ENCODE measurements around the gene SEPTIN2.
"Not testable (repeated sequence)": the region's sequence is repeated elsewhere in the genome, so short reads cannot be mapped to it uniquely, and the experiment has no call there.

The SEPTIN2 gene

GRCh38 chr2:241390301-241391206 lies 74.8 kb downstream of the SEPTIN2 start:
- no peak overlapping the region for H3K4me3 Mint-ChIP-seq
- H3K36me3 Mint-ChIP-seq = peaks cover 25% of the 10 kb centered on the region
- no peaks in the 10 kb centered on the region for H3K27me3 Mint-ChIP-seq
- no peak overlapping the region for H3K27ac Mint-ChIP-seq
- peaks cover 3% of the 10 kb centered on the region for H3K4me1 Mint-ChIP-seq (ENCODE audit: low read depth)
- no peaks in the 10 kb centered on the region for H3K9me3 Mint-ChIP-seq (ENCODE audit: low read depth)

- Mint-ChIP-seq H3K27ac (no peak overlapping the region), H3K27me3 (no peaks in the 10 kb centered on the region), H3K9me3 (ENCODE audit: low read depth) (no peaks in the 10 kb centered on the region), H3K4me3 (no peak overlapping the region), H3K4me1 (ENCODE audit: low read depth) (peaks cover 3% of the 10 kb centered on the region), H3K36me3 (peaks cover 16% of the 10 kb centered on the region)
These were observed 76.4 kb downstream of the SEPTIN2 start for GRCh38 chr2:241391892-241392665.

- H3K27ac Mint-ChIP-seq; H3K27me3 Mint-ChIP-seq; H3K4me1 Mint-ChIP-seq (ENCODE audit: low read depth); H3K9me3 Mint-ChIP-seq (ENCODE audit: low read depth); H3K4me3 Mint-ChIP-seq: not testable (repeated sequence)
- H3K36me3 Mint-ChIP-seq = peaks cover 18% of the 10 kb centered on the region
These were observed 77.0 kb downstream of the SEPTIN2 start for GRCh38 chr2:241392753-241393152.

GRCh38 chr2:241393524-241394196 lies 77.9 kb downstream of the SEPTIN2 start:
- H3K27me3 Mint-ChIP-seq = no peaks in the 10 kb centered on the region
- no peak overlapping the region for H3K27ac Mint-ChIP-seq
- H3K4me1 Mint-ChIP-seq (ENCODE audit: low read depth) = peaks cover 3% of the 10 kb centered on the region
- no peak overlapping the region for H3K4me3 Mint-ChIP-seq
- peaks cover 15% of the 10 kb centered on the region for H3K36me3 Mint-ChIP-seq
- no peaks in the 10 kb centered on the region for H3K9me3 Mint-ChIP-seq (ENCODE audit: low read depth)

GRCh38 chr2:241396809-241397208 lies 81.1 kb downstream of the SEPTIN2 start:
- H3K36me3 Mint-ChIP-seq = peaks cover 12% of the 10 kb centered on the region
- not testable (repeated sequence) for H3K4me3 Mint-ChIP-seq; H3K27me3 Mint-ChIP-seq; H3K9me3 Mint-ChIP-seq (ENCODE audit: low read depth); H3K4me1 Mint-ChIP-seq (ENCODE audit: low read depth); H3K27ac Mint-ChIP-seq

GRCh38 chr2:241399941-241400922 lies 84.5 kb downstream of the SEPTIN2 start:
- H3K4me1 Mint-ChIP-seq (ENCODE audit: low read depth) = no peaks in the 10 kb centered on the region
- H3K9me3 Mint-ChIP-seq (ENCODE audit: low read depth) = no peaks in the 10 kb centered on the region
- no peak overlapping the region for H3K27ac Mint-ChIP-seq
- no peaks in the 10 kb centered on the region for H3K27me3 Mint-ChIP-seq
- H3K4me3 Mint-ChIP-seq = no peak overlapping the region
- peaks cover 9% of the 10 kb centered on the region for H3K36me3 Mint-ChIP-seq
